Forelimb muscle (tissue), 1 donor: ENCODE results near the gene LRRC2. TPM values are rescaled to one million over a fixed set of nuclear protein-coding genes. Genes with fewer than 3 reads are reported as not detected.
"Not testable (repeated sequence)": the region's sequence is repeated elsewhere in the genome, so short reads cannot be mapped to it uniquely, and the experiment has no call there.

Source experiments
- DNase-seq: peaks from one replicate; pipeline ENCODE4 v3.0.0-alpha.2; 2013; ENCODE audit warnings: low read depth
- polyA plus RNA-seq: library from polyadenylated mRNA; unstranded; fragments of 120-200 nt; gene quantifications from one replicate; pipeline ENCODE4 v1.2.1, GENCODE V29; 2013; ENCODE audit not compliant: insufficient read length

The LRRC2 gene
- polyA plus RNA-seq, 1 donor: 5.2 TPM

- no peak for DNase-seq
Observed at GRCh38 chr3:46527239-46527638, 38.9 kb downstream of the LRRC2 start.

GRCh38 chr3:46524832-46525231 lies 41.3 kb downstream of the LRRC2 start:
- DNase-seq: no peak

GRCh38 chr3:46524008-46524407 lies 42.1 kb downstream of the LRRC2 start:
- no peak for DNase-seq

GRCh38 chr3:46523556-46523955 lies 42.5 kb downstream of the LRRC2 start:
- DNase-seq: no peak

- DNase-seq: not testable (repeated sequence)
Observed at GRCh38 chr3:46522201-46522600, 43.9 kb downstream of the LRRC2 start.

GRCh38 chr3:46521096-46521495 lies 45.0 kb downstream of the LRRC2 start:
- no peak for DNase-seq

GRCh38 chr3:46520531-46520930 lies 45.6 kb downstream of the LRRC2 start:
- no peak for DNase-seq

- no peak for DNase-seq
Observed at GRCh38 chr3:46519952-46520351, 46.1 kb downstream of the LRRC2 start.

- DNase-seq: no peak
Observed at GRCh38 chr3:46517784-46518181, 48.3 kb downstream of the LRRC2 start.

GRCh38 chr3:46517016-46517783 lies 48.9 kb downstream of the LRRC2 start:
- DNase-seq: no peak

- no peak for DNase-seq
Observed at GRCh38 chr3:46516521-46516920, 49.6 kb downstream of the LRRC2 start.

- DNase-seq: no peak
Observed at GRCh38 chr3:46512191-46512749, 53.8 kb downstream of the LRRC2 start.

GRCh38 chr3:46509661-46510187 lies 56.4 kb downstream of the LRRC2 start:
- no peak for DNase-seq

GRCh38 chr3:46508850-46509591 lies 57.1 kb downstream of the LRRC2 start:
- DNase-seq: no peak

- DNase-seq: no peak
Observed at GRCh38 chr3:46506526-46506925, 59.6 kb downstream of the LRRC2 start.

- no peak for DNase-seq
Observed at GRCh38 chr3:46505953-46506352, 60.1 kb downstream of the LRRC2 start.

- DNase-seq: no peak
Observed at GRCh38 chr3:46504789-46505188, 61.3 kb downstream of the LRRC2 start.

- no peak for DNase-seq
Observed at GRCh38 chr3:46503200-46503874, 62.8 kb downstream of the LRRC2 start.

GRCh38 chr3:46501702-46502101 lies 64.4 kb downstream of the LRRC2 start:
- DNase-seq: no peak

GRCh38 chr3:46500656-46501635 lies 65.2 kb downstream of the LRRC2 start:
- DNase-seq: no peak
